NCI-H1105 (cell line): Measurements from ENCODE around the gene PLAAT2.
"Not testable (repeated sequence)": the region's sequence is repeated elsewhere in the genome, so short reads cannot be mapped to it uniquely, and the experiment has no call there.

Experiments
- DNase-seq: peaks from one replicate; lab custom pipeline; 2025; lab: John Stamatoyannopoulos, UW

PLAAT2 gene

DNA sequence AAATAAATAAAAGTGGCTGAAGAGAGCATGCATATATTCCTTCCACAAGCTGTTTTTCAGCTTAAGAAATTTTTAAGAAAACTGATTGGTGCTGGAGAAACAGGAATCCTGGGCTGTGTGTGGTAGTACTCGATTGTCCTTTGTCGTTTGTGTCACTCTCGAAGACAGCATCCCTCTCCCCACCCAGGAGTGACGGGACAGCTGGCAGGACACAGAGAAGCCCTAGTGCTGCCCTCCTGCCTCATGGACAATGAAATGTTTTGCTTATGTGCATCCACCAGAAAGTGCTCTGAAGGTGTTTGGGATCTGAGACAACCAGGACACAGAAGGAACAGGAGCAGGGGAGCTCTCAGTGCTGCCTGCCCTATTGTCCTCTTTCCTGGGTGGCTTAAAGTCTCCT lies 13.8 kb downstream of the PLAAT2 start:
- no peak for DNase-seq

DNA sequence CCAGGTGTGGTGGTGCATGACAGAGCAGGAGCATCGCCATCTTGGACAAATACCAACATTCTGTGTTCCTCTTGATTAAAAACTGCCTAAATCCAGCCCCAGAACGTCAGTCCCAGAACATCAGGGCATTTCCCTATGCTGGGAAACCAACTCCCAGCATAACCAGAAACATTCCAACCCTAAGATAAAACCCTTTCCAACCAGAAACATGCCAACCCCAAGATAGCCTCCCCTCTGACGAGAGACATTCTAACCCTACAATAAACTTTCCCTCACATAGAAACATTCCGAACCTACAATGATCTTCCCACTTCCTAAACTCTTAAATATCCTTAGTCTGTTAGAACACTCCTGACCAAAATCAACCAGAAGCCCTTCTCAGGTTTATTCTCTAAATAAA lies 15.0 kb downstream of the PLAAT2 start:
- DNase-seq, result no peak

DNA sequence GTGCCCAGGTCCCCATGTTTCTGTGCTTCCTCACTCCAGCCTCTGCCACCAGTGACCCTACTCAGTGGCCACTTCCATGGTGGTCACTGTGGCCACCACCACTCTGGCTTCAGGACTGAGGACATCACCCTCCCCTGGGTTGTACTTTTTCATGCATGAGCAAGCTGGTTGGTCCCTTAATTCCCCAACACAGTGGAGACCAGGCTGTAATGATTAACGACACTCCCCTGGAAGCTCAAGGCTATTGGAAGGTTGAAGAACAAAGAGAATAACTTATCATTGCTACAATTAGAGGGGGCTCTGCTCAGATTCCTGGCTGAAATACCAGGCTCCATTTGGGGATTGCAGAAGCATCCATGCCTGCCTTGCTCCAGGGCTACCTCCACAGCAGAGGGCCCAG lies 16.1 kb downstream of the PLAAT2 start:
- no peak for DNase-seq

DNA sequence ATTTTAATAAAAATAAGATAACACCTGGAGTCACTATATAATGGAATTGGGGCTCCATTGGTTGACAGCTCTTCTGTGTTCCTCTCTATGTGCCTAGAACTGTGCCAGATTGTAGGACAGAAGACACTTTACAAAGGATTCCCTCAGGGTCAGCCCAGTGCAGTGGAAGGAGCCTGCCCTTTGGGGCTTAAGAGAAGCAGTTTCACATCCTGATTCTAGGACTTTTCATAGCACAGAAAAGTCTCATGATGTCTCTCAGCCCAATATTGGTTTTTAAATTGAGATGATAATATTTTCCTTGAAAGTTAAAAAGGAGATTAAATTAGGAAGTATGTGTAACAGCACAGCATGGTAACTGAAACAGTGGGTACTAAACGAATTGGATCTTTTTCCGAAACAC lies 19.5 kb downstream of the PLAAT2 start:
- no peak for DNase-seq

DNA sequence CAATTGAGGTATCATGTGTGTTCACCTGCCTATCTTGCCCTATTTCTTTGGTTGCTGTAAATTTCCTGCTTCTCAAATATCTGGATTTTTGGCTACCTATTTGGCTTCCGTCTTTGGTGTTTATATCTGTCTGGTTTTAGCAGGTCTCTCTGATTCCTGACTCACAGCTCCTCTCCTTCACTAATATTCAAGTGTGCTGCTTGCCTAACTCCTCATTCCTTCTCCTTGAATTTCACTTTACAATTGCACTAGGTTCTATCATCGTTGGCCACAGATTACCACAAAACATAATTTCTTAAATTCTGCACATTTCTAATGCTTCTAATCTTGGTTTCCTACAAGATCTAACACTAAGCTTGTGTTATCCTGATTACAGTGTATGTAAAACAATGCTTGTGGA lies 20.7 kb downstream of the PLAAT2 start:
- not testable (repeated sequence) for DNase-seq

DNA sequence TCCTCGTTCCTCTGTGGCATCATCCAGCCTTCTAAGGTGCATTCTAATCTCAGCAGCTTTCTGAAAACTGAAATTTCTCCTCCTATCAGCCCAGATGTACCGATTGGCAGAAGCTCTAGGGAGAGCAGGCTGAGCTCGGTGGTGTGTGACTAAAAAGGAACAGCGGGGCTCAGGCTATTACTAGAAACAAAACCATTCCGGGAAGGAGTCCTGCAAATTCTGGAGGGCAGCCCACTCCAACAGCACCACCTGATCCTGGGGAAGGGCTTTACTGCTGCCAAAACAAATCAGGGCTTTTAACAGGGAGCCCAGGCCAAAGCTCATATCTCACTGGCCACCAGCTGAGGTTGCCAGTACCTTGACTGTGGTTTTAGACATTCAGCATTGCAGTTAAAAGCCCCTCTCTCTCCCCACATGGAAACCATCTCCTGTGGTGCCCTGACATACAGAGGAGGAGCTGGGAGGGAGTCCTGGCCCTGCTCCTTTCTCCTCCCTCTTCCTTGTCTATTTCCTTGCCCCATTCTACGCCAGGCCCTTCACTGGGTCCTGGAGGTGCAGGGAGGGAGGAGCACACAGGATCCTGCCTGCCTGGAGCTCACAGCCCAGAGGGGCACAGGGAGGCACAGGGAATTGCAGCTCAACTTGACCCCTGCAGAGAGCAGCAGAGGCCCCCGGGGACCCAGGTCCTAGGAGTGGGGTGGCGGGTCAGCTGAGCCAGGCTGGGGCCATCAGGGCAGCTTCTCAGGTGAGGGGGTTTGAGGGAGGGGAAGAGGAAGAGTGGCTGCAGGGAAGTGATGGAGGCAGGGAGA lies 25.7 kb downstream of the PLAAT2 start:
- no peak for DNase-seq

DNA sequence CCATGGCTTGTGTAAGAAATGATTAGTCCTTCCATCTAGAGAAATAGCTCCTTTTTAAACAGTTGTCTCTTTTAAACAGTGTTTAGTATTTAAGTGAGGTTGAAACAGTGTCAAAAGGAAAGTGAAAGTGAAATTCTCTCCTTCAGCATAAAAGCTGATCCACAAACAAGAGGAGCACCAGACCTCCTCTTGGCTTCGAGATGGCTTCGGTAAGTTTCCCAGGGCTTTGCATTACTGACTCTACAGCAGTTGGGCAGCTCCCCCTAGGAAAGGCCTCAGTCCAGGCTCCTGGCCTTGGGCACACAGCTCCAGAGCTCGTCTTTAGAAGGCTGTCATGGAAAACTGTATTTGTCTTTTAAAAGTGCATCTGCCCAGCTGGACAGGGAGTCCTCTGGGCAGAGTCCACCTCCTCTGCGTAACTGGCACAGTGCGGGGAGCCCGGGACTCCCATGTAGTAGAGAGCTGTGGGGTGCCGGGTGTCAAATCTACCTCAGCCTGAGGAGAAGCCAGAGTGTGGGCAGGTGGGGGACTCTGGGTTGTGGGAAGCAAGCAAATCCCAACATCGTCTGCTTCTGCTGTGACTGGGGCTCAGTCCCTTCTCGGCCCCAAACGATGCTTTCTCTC lies 26.4 kb downstream of the PLAAT2 start, which contains the start of gene PLAAT4:
TSS of gene PLAAT4 (plus strand) at position 140 of the 624 bp plus-strand sequence. CDS start at position 201, 61 bp downstream.
- DNase-seq, result no peak

DNA sequence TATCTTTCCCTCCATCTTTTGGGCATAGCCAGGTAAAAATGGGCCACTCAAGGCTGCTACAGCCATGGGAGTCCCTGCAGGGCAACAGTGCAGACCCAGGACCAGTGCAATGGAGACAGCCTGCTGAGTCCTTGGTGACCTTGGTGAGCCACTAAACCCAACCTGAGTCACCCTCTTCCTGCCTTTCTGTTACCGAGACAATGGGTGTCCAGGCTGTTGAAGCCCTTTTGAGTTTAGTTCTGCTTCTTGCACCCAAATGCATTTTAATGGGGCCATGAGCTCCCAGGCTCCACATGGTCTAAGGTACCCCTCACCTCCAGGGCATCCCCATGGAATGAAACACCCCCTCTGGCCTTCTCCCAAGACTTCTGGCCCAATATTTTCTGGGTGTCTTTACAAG lies 27.4 kb downstream of the PLAAT2 start:
- no peak for DNase-seq

DNA sequence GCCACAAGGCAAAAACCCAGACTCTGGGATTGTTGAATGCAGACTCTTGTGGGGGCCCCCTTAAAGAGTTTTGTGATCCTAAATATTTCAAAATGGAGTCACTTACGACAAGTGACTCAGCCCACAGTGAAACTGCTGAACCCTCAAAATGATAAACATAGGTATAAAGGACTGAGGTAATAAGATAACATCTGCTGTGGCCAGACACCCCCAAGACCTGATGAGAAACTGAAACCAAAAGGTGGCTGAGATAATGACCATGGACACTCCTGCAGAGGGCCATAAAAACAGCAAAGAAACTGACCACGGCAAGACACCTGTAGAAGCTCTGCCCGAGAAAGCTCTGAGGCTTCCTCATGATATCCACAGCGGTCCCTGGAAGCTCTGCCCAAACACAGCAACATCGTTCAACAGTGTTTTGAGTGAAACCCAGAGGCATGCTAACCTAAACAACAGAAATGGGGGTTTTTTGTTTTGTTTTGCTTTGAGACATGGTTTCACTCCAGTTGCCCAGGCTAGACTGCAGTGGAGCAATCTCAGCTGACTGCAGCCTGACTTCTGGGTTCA lies 28.2 kb downstream of the PLAAT2 start:
- no peak for DNase-seq

DNA sequence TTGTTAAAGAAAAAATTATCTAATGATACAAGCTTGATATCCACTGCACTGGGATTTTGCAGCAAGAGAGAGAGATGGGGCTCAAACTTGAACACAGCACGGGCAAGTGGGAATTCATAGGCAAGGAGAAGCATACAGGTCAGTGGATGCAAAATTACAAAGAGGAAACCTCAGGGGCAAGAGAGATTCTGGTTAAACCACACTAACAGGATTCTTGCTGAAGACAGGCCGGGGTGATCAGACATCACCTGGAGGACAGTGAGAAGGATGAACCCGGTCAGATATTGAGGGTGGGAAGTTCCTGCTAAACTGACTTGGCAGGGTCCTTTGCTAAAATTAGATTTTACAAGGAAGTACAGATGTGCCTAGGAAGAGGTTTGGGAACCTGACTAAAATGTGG lies 29.1 kb downstream of the PLAAT2 start:
- no peak for DNase-seq

DNA sequence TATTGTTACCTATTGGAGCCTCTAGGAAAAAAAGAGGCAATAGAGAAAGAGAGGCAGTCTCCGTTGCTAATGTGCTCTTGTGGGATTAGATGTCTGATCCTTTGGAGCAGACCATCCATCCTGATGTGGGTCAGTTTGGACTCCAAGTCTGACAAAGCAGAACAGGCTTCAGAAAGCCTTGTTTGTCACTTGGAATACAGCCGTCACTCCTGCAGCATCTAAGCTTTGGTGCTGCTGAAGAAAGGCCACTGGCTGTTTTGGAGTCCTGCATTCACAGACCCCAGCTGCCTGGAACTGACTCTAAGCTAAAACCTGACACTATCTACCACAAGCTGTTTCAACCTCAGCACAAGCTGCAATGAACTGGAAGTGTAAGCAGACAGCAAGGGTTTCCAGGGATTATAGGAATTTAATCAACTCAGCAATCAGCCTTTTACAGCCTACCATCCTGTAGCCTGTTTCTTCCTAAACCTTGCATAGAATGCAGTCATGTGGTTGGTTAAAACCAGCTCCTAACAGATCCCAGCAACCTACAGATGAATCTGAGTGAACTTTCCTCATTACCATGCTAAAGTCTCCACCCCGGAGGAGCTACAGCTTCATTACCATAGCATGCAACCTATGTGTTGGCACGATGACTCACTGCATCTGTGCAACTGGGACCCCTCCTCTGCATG lies 30.2 kb downstream of the PLAAT2 start:
- DNase-seq, result no peak

DNA sequence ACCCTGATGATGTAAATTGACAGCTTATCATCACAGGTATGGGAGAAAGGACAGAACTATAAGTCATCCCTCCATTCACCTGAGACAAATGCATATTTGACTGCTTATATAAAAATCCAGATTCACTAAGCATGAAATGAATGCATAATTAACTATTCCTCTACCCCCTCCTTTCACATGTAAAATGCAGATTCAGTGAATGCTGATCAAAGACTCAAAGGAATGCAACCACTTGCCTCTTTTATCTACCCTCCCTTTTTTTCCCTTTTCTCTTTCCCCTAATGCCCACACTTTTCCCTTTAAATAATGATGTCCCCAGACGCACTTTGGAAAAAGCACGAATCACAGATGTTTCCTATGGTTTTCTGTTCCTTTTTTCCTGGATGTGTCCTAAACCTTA lies 31.1 kb downstream of the PLAAT2 start:
- DNase-seq, result no peak

DNA sequence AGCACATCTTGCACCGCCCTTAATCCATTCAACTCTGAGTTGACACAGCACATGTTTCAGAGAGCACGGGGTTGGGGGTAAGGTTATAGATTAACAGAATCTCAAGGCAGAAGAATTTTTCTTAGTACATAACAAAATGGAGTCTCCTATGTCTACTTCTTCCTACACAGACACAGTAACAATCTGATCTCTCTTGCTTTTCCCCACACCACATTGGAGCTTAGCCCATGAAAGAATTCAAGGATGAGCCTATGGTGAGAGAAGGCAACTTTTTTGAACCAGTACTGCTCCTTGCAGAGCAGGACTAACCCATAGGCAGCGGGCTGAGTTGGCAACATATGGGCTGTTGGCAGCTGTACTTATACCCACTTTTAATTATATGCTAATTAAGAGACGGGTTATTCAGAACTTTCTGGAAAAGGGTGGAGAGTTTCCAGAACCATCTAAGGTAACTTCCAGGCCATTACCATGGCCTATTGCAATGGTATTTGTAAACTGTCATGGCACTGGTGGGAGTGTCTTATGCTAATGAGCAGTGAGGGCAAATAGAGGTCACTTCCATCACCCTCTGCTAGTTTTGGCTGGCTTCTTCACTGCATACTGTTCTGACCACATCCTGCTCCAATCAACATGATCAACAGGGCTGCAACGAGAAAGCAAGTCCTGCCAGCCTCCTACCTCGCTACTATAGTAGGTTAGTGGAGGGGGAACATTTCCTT lies 31.9 kb downstream of the PLAAT2 start:
- DNase-seq, result not testable (repeated sequence)

DNA sequence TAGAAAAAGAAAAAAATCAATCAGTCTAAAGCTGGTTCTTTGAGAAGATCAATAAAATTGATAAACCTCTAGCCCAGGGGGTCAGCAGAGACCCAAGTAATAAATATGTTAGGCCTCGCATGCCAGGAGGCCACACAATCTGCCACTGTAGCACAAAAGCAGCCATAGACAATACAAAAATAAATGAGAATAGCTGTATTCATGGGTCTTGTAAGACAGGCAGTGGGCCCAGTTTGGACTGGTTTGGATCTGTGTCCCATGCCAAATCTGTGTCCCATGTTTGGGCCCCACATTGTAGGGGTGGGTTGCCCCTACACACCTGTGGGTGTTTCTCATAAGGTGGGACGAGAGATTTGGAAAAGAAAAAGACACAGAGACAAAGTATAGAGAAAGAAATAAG lies 33.2 kb downstream of the PLAAT2 start:
- DNase-seq, result no peak

DNA sequence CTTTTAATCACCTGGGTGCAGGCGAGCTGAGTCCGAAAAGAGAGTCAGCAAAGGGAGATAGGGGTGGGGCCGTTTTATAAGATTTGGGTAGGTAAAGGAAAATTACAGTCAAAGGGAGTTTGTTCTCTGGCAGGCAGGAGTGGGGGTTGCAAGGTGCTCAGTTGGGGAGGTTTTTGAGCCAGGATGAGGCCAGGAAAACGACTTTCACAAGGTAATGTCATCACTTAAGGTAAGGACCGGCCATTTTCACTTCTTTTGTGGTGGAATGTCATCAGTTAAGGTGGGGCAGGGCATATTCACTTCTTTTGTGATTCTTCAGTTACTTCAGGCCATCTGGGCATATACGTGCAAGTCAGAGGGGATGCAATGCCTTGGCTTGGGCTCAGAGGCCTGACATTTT lies 33.8 kb downstream of the PLAAT2 start:
- DNase-seq, result not testable (repeated sequence)

DNA sequence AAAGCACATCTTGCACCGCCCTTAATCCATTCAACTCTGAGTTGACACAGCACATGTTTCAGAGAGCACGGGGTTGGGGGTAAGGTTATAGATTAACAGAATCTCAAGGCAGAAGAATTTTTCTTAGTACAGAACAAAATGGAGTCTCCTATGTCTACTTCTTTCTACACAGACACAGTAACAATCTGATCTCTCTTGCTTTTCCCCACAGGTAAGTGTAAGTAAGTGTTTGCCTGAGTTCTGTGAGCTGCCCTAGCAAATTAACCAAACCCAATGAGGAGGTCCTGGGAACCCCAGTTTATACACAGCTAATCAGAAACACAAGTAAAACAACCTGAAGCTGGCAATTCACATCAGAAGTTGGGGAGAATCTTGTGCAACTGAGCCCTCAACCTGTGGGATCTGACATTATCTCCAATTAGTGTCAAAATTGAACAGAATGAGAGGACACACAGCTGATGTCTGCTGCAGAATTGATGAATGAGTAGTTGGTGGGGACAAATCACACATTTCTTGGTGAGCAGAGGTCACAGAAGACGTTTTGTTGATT lies 34.4 kb downstream of the PLAAT2 start:
- not testable (repeated sequence) for DNase-seq

DNA sequence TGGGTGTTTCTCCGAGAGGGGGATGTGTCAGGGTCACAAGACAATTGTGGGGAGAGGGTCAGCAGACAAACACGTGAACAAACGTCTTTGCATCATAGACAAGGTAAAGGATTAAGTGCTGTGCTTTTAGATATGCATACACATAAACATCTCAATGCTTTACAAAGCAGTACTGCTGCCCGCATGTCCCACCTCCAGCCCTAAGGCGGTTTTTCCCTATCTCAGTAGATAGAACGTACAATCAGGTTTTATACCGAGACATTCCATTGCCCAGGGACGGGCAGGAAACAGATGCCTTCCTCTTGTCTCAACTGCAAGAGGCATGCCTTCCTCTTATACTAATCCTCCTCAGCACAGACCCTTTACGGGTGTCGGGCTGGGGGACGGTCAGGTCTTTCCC lies 35.0 kb downstream of the PLAAT2 start:
- DNase-seq, result not testable (repeated sequence)

DNA sequence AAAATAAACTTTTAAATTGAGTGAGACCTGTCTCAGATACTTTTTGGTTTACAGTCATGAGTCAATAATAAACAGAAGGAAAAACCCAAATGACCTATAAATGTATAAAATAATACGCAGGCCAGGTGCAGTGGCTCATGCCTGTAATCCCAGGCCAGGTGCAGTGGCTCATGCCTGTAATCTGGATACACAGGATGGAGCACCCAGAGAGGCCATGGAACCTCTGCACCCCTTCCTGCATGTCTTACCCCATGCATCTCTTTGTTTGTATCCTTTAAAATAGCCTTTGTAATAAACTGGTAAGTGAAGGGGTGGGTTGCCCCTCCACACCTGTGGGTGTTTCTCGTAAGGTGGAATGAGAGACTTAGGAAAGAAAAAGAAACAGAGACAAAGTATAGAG lies 35.5 kb downstream of the PLAAT2 start:
- DNase-seq, result no peak

DNA sequence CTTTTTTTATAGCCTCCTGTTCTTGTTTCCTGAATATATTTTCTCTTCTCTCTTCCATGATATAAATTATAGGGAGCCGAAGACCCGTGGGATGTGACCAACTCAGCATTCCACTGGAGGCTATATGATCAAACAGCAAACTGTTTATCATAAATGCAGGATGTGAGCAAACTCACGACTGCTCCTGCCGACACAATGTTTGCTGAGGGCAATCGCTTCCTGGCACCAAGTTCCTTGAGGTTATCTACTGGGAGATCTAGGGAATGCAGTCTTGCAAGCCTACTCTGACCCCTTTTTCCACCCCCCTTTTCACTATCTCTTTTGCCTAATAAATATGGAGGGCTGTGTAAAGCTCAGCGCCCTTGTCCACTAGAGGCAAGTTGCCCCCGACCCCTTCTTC lies 40.0 kb downstream of the PLAAT2 start:
- no peak for DNase-seq

DNA sequence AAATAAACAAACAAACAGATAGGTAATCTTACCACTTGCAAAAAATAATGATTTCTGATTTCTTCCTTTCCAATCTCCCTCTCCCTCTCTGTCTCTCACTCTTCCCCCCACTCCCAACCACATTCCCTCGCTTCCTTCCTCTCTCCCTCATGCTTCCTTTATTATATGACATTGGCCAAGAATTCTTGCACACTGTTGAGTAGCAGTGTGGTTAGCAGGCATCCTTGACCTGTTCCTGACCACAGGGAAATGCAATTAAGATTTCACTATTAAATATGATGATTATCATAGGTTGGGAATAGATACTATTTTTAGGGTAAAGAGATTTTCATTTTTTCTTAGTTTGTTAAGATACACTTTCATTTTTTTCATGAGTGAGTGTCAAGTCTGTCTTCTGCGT lies 41.3 kb downstream of the PLAAT2 start:
- no peak for DNase-seq

DNA sequence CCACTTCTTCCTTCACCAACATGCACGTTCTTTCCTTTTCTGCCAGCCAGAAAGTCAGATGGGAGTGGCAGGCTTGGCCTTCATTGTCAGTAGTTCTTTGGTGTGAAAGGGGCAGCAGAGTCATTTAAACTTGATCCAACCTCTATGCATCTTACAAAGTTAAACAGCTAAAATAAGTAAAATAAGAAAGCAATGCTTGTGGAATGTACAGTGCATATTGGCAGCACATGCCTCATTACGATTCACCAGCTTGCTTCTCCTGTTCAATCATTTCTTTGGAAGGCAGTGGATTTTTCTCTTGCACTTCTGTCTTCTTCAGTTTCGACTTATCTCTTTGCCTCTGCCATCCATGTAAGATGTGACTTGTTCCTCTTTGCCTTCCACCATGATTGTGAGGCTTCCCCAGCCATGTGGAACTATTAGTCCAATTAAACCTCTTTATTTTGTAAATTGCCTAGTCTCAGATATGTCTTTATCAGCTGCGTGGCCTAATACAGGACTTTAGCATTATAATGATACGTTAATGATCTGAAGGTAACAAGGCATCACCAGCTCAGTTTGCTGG lies 42.5 kb downstream of the PLAAT2 start:
- no peak for DNase-seq
